Thyroid gland (tissue), 4 donors: Measurements from ENCODE around the gene GOLGA1.

ENCODE experiments used
- CTCF ChIP-seq, 6 experiments: fragments of 200-600 bp in 3 of 6; fragments of 450-650 bp in 3 of 6; sonication (generic) in 3 of 6; IDR thresholded peaks; one replicate each; pipeline ENCODE4 v1.5.1; 2016 to 2019; ENCODE audit warnings: antibody characterized with exemption in 6 of 6, mild to moderate bottlenecking in 2 of 6, inconsistent platforms in 1 of 6, moderate library complexity in 1 of 6
- POLR2A ChIP-seq, 2 donors: fragments of 450-650 bp; IDR thresholded peaks; one replicate each; pipeline ENCODE4 v1.6.1; 2017; ENCODE audit warnings: antibody characterized with exemption in 2 of 2, mild to moderate bottlenecking in 2 of 2, moderate library complexity in 1 of 2

- TF ChIP-seq CTCF (IDR thresholded peaks at IDR 0.05): no peak
- no peak for TF ChIP-seq POLR2A (IDR thresholded peaks at IDR 0.05)
These were observed 80.1 kb downstream of the GOLGA1 start for GRCh38 chr9:124860582-124861341.
